DOHH2 (cell line): Measurements from ENCODE around the gene PDLIM7.

Experiments
- CTCF ChIP-seq: fragments of 200-600 bp; sonication (generic); IDR thresholded peaks from one replicate; pipeline ENCODE4 v1.5.1; 2014; ENCODE audit warnings: antibody characterized with exemption, mild to moderate bottlenecking, low read depth, low read length; ENCODE audit not compliant: poor library complexity, severe bottlenecking
- EZH2phosphoT487 ChIP-seq: fragments of 200-600 bp; sonication (generic); IDR thresholded peaks from 2 replicates; pipeline ENCODE4 v1.6.1; 2017; ENCODE audit warnings: borderline replicate concordance, mild to moderate bottlenecking, antibody characterized with exemption, low read length, moderate library complexity, mixed read lengths

- TF ChIP-seq CTCF (no peak), EZH2phosphoT487 (no peak)
These were observed 15.0 kb downstream of the PDLIM7 start for GRCh38 chr5:177482359-177482795.
